ENCODE data around the gene CLSTN2. TPM values are rescaled to one million over a fixed set of nuclear protein-coding genes. Genes with fewer than 3 reads are reported as not detected.

Gene CLSTN2
- total and polyA plus RNA-seq, 2 of the 8 experiments (the other 6 are each of a cell fraction or from before 2014, with no cell fraction given): 0.39 to 0.52 TPM

DNA sequence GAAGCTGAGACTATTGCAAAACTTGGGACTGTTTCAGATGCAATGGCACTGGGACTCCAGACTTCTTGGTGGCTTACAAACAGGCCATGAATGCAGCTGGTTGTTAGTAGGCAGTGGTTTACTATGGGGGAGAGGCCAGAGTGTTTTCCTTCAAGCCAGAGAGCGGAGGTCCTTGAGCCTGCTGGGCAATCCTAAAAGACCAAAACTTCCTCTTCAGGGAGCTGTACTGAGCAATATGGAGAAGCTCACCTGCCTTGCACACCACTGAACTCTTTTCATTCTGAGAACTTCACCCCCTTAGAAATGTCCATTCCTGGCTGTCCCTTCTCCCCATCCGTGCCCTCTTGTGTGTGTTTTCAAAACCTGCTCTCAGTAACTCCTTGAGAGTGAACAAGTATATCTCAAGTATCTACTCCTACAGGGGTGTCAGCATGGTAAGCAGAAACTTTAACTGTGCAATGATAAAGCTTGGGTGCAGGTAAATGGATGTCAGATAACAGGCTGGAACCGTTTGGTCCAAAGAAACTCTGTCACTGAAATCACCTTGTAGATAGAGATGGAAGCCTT lies 213.9 kb downstream of the CLSTN2 start:
- no peak overlapping the region for H4K5ac ChIP-seq (ENCODE audit: insufficient read length, low read depth, low read length)
- H3K56ac ChIP-seq (replicated peaks; ENCODE audit: insufficient read length, low read depth, low read length): no peak overlapping the region
- POLR2A ChIA-PET (ENCODE audit: partially characterized antibody): no interaction called here
- no peak overlapping the region; the same call in 1 of the 2 replicates for H4K8ac ChIP-seq (ENCODE audit: extremely low read depth, insufficient read depth, low read length)
- no peak overlapping the region for H2BK12ac ChIP-seq (ENCODE audit: low read depth, low read length)
- no peak overlapping the region for H3K23ac ChIP-seq (ENCODE audit: insufficient read length)
- no peak overlapping the region for H3K18ac ChIP-seq (ENCODE audit: extremely low read depth, low read length)
- no peaks in the 10 kb centered on the region for H3K79me2 ChIP-seq (ENCODE audit: control insufficient read depth in 1 of 2, insufficient read depth in 2 of 2, low read length in 2 of 2)
- H3K9ac ChIP-seq (replicated peaks in 1 of 4; ENCODE audit: extremely low read depth in 1 of 4, low read depth in 3 of 4, low read length in 3 of 4): no peak overlapping the region
- no peaks in the 10 kb centered on the region for H3K27me3 ChIP-seq (replicated peaks in 1 of 4; ENCODE audit: control insufficient read depth in 3 of 4, extremely low read depth in 1 of 4, insufficient read depth in 3 of 4, low read length in 3 of 4)
- no peaks in the 10 kb centered on the region for H3K23me2 ChIP-seq (ENCODE audit: low read depth, low read length)
- H2AFZ ChIP-seq (ENCODE audit: low read length): no peak overlapping the region
- H3K27ac ChIP-seq (ENCODE audit: low read depth, low read length): no peak overlapping the region
- H2BK120ac ChIP-seq (replicated peaks; ENCODE audit: low read depth, low read length): no peak overlapping the region
- no peaks in the 10 kb centered on the region for H3K9me3 ChIP-seq (ENCODE audit: insufficient read depth in 2 of 2, low read depth in 1 of 2, low read length in 1 of 2)
- no peak overlapping the region for H3K4me2 ChIP-seq (ENCODE audit: insufficient read depth in 1 of 2, low read depth in 2 of 2, low read length in 2 of 2)
- H2BK15ac ChIP-seq (ENCODE audit: low read length): no peak overlapping the region
- CTCF ChIA-PET (ENCODE audit: partially characterized antibody): interaction anchor here (1.3 kb wide), 1 partner anchor 10 kb away, joined by 3 read pairs; no protein-coding TSS in a partner anchor
- no peaks in the 10 kb centered on the region for H3K36me3 ChIP-seq (ENCODE audit: control insufficient read depth in 2 of 4, insufficient read depth in 4 of 4, low read length in 3 of 4)
- no peak overlapping the region for H3K4me3 ChIP-seq (ENCODE audit: extremely low read depth in 1 of 4, insufficient read depth in 2 of 4, low read depth in 3 of 4, low read length in 4 of 4)
- DNase-seq (ENCODE audit: low read depth in 1 of 2, low spot score in 2 of 2): peak in 1 of 2 experiments; percentile 6
- H4K91ac ChIP-seq (replicated peaks; ENCODE audit: insufficient read length, low read length): no peak overlapping the region
- H2BK5ac ChIP-seq (ENCODE audit: low read depth, low read length): no peak overlapping the region
- FAIRE-seq: no peak
- H3K4me1 ChIP-seq (replicated peaks in 1 of 4; ENCODE audit: control insufficient read depth in 3 of 4, insufficient read depth in 4 of 4, low read length in 3 of 4): no peaks in the 10 kb centered on the region
- H3K14ac ChIP-seq (ENCODE audit: insufficient read length): no peak overlapping the region
- no peak overlapping the region for H3K4ac ChIP-seq (replicated peaks; ENCODE audit: insufficient read length, low read depth, low read length)
- no peak overlapping the region for H2AK5ac ChIP-seq (ENCODE audit: low read depth, low read length)
- 93% methylated on average over 3 of the region's 3 CpGs; no CpG with 5 or more reads in 1 of the 2 experiments for WGBS, 2 experiments (ENCODE audit: extremely low coverage in 1 of 2, insufficient coverage in 1 of 2, insufficient read length in 1 of 2, insufficient replicate concordance in 2 of 2, low coverage in 1 of 2, low lambda C conversion rate in 2 of 2, missing lambda C conversion rate in 1 of 2)
- H4K20me1 ChIP-seq (replicated peaks in 1 of 2; ENCODE audit: control insufficient read depth in 1 of 2, insufficient read depth in 2 of 2, low read length in 2 of 2): no peaks in the 10 kb centered on the region
- no peak overlapping the region for H2BK20ac ChIP-seq (ENCODE audit: low read length)
- no peaks in the 10 kb centered on the region for H3K79me1 ChIP-seq (ENCODE audit: low read depth, low read length)
- TF ChIP-seq CEBPB (IDR thresholded peaks at IDR 0.05; ENCODE audit: low read depth, low read length): no peak
- TF ChIP-seq SRF (IDR thresholded peaks at IDR 0.05; ENCODE audit: low read depth, low read length): no peak
- no peak for TF ChIP-seq FOSL1 (IDR thresholded peaks at IDR 0.05; ENCODE audit: insufficient read depth, low read depth, low read length)
- no peak for TF ChIP-seq SAP30 (IDR thresholded peaks at IDR 0.05; ENCODE audit: insufficient read depth, insufficient replicate concordance, low read length)
- TF ChIP-seq TAF7 (optimal IDR thresholded peaks at IDR 0.05; ENCODE audit: borderline replicate concordance, low read depth, low read length): no peak
- no peak for TF ChIP-seq RFX5 (IDR thresholded peaks at IDR 0.05; ENCODE audit: borderline replicate concordance, low read depth, low read length)
- TF ChIP-seq, protein P1, sequence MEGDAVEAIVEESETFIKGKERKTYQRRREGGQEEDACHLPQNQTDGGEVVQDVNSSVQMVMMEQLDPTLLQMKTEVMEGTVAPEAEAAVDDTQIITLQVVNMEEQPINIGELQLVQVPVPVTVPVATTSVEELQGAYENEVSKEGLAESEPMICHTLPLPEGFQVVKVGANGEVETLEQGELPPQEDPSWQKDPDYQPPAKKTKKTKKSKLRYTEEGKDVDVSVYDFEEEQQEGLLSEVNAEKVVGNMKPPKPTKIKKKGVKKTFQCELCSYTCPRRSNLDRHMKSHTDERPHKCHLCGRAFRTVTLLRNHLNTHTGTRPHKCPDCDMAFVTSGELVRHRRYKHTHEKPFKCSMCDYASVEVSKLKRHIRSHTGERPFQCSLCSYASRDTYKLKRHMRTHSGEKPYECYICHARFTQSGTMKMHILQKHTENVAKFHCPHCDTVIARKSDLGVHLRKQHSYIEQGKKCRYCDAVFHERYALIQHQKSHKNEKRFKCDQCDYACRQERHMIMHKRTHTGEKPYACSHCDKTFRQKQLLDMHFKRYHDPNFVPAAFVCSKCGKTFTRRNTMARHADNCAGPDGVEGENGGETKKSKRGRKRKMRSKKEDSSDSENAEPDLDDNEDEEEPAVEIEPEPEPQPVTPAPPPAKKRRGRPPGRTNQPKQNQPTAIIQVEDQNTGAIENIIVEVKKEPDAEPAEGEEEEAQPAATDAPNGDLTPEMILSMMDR (IDR thresholded peaks at IDR 0.05; ENCODE audit: control extremely low read depth in 1 of 3, insufficient read depth in 1 of 3, low read depth in 1 of 3, low read length in 3 of 3): no peak
- TF ChIP-seq JUND (IDR thresholded peaks at IDR 0.05; ENCODE audit: low read length): no peak

All from H1 (cell line).